Measurements from ENCODE around the gene SYPL1. TPM values are rescaled to one million over a fixed set of nuclear protein-coding genes. Genes with fewer than 3 reads are reported as not detected.

The SYPL1 gene
- total RNA-seq, 1 donor, result 36.9 TPM

DNA sequence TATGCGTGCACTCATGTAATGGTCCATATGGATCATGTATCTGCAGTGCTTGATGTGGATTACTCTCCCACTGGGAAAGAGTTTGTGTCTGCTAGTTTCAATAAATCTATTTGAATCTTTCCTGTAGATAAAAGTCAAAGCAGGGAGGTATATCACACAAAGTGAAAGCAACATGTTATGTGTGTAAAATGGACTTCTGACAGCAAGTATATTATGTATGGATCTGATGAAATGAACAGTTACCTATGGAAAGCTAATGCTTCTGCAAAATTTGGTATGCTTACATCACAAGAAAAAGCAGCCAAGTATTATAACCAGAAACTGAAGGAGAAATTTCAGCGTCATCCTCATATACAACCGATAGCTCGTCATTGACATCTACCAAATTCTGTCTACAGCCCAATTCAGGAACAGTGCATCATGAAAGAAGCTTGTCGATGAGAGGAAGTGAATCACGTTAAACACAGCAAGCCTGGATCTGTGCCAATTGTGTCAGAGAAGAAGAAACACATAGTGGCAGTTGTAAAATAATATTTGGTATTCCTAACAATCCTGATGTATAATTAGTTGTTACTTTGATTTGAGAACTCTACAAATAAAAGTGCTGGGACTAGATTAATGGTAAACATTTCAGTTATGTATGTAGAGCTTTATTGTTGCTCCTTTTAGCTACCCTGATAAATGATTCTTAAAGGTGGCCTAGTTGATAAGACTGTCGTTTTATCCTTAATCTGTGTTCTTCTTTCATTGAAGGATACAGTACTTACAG lies 14.2 kb upstream of the SYPL1 start:
- H3K4me2 ChIP-seq (ENCODE audit: insufficient read depth, low read length), result peak overlapping the region; percentile 8
- DNase-seq (ENCODE audit: insufficient read length, low spot score, missing footprints), result no peak
- H3K27me3 ChIP-seq (ENCODE audit: insufficient read depth, low read length), result no peaks in the 10 kb centered on the region
- no peak overlapping the region for H3K4me3 ChIP-seq (ENCODE audit: insufficient read depth, low read length)
- H2AFZ ChIP-seq (ENCODE audit: low read length), result no peak overlapping the region
- no peak overlapping the region for H3K27ac ChIP-seq (ENCODE audit: low read depth, low read length)
- H3K79me2 ChIP-seq (ENCODE audit: insufficient read depth, low read length), result no peaks in the 10 kb centered on the region
- H3K36me3 ChIP-seq (ENCODE audit: insufficient read depth, low read length), result no peaks in the 10 kb centered on the region
- no peaks in the 10 kb centered on the region for H4K20me1 ChIP-seq (ENCODE audit: insufficient read depth, low read length)
- peaks cover 8% of the 10 kb centered on the region for H3K4me1 ChIP-seq (ENCODE audit: insufficient read depth, low read length)
- H3K9me3 ChIP-seq (ENCODE audit: low read depth, low read length), result no peaks in the 10 kb centered on the region
- TF ChIP-seq, protein P1, sequence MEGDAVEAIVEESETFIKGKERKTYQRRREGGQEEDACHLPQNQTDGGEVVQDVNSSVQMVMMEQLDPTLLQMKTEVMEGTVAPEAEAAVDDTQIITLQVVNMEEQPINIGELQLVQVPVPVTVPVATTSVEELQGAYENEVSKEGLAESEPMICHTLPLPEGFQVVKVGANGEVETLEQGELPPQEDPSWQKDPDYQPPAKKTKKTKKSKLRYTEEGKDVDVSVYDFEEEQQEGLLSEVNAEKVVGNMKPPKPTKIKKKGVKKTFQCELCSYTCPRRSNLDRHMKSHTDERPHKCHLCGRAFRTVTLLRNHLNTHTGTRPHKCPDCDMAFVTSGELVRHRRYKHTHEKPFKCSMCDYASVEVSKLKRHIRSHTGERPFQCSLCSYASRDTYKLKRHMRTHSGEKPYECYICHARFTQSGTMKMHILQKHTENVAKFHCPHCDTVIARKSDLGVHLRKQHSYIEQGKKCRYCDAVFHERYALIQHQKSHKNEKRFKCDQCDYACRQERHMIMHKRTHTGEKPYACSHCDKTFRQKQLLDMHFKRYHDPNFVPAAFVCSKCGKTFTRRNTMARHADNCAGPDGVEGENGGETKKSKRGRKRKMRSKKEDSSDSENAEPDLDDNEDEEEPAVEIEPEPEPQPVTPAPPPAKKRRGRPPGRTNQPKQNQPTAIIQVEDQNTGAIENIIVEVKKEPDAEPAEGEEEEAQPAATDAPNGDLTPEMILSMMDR (IDR thresholded peaks at IDR 0.05; ENCODE audit: extremely low read depth, low read depth, low read length), result no peak

DNA sequence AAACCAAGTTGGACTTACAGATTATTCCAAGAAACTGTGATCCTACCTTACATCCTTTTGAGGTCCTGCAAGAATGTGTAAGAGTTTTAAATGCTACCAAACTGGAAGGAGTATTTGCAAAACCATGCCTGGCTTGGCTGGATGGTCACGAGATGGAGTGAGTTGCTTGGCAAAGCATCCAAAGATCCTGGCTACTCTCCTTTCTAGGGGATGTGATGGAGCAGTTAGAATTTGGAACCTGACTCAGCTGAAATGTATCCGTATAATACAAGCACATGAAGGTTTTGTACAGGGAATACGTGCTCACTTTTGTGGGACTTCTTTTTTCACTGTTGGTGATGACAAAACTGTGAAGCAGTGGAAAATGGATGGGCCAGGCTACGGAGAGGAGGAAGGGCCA lies 13.3 kb upstream of the SYPL1 start:
- H2AFZ ChIP-seq (ENCODE audit: low read length), result no peak overlapping the region
- no peak overlapping the region for H3K27ac ChIP-seq (ENCODE audit: low read depth, low read length)
- DNase-seq (ENCODE audit: insufficient read length, low spot score, missing footprints), result no peak
- H3K4me2 ChIP-seq (ENCODE audit: insufficient read depth, low read length), result peak overlapping the region; percentile 8
- H3K4me3 ChIP-seq (ENCODE audit: insufficient read depth, low read length), result no peak overlapping the region
- TF ChIP-seq, protein P1 (IDR thresholded peaks at IDR 0.05; ENCODE audit: extremely low read depth, low read depth, low read length), result no peak
- H3K4me1 ChIP-seq (ENCODE audit: insufficient read depth, low read length), result peaks cover 8% of the 10 kb centered on the region
- H3K79me2 ChIP-seq (ENCODE audit: insufficient read depth, low read length), result no peaks in the 10 kb centered on the region
- H3K27me3 ChIP-seq (ENCODE audit: insufficient read depth, low read length), result no peaks in the 10 kb centered on the region
- H4K20me1 ChIP-seq (ENCODE audit: insufficient read depth, low read length), result no peaks in the 10 kb centered on the region
- no peaks in the 10 kb centered on the region for H3K36me3 ChIP-seq (ENCODE audit: insufficient read depth, low read length)
- H3K9me3 ChIP-seq (ENCODE audit: low read depth, low read length), result no peaks in the 10 kb centered on the region

DNA sequence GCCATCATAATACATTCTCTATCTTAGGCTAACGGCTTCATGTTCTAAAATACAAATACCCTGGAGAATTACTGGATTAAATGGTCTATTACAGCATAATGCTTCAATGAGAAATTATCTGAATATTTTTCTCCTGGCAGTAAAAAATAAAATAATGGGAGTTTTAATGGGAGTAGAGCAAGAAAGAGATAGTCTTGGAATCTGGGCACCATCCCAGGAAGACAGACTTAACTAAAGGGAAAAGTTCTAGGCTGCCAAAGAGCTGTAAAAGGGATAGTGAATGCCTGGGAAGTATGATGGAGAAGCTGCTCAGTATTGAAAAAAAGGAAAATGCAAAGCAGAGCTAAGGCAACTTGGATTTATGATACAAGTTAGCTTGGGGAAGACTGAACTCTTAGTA lies 12.1 kb upstream of the SYPL1 start:
- H3K27me3 ChIP-seq (ENCODE audit: insufficient read depth, low read length), result no peaks in the 10 kb centered on the region
- no peaks in the 10 kb centered on the region for H4K20me1 ChIP-seq (ENCODE audit: insufficient read depth, low read length)
- H3K4me1 ChIP-seq (ENCODE audit: insufficient read depth, low read length), result peaks cover 8% of the 10 kb centered on the region
- no peaks in the 10 kb centered on the region for H3K36me3 ChIP-seq (ENCODE audit: insufficient read depth, low read length)
- no peaks in the 10 kb centered on the region for H3K79me2 ChIP-seq (ENCODE audit: insufficient read depth, low read length)
- DNase-seq (ENCODE audit: insufficient read length, low spot score, missing footprints), result no peak
- no peak overlapping the region for H3K4me2 ChIP-seq (ENCODE audit: insufficient read depth, low read length)
- TF ChIP-seq, protein P1 (IDR thresholded peaks at IDR 0.05; ENCODE audit: extremely low read depth, low read depth, low read length), result no peak
- no peak overlapping the region for H3K4me3 ChIP-seq (ENCODE audit: insufficient read depth, low read length)
- no peaks in the 10 kb centered on the region for H3K9me3 ChIP-seq (ENCODE audit: low read depth, low read length)
- H3K27ac ChIP-seq (ENCODE audit: low read depth, low read length), result no peak overlapping the region
- no peak overlapping the region for H2AFZ ChIP-seq (ENCODE audit: low read length)

DNA sequence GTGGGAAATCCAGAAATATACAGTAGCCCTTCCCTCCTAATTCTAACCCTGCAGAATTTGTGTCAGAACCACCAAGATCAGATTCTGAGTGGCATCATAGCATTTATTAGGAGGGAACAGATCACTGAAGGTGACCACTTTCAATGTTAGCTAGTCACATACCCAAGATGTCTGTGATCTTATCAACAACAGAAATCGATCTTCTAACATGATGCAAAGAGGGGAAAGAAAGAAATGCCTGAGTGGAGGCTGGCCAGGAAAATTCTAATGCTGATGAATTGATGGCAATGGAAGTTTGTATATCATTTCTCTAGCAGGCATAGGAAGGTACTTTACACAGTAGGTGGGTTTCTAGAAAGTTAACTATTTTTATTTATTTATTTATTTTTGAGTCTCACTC lies 10.6 kb upstream of the SYPL1 start:
- DNase-seq (ENCODE audit: insufficient read length, low spot score, missing footprints), result no peak
- no peak overlapping the region for H3K4me3 ChIP-seq (ENCODE audit: insufficient read depth, low read length)
- H3K79me2 ChIP-seq (ENCODE audit: insufficient read depth, low read length), result no peaks in the 10 kb centered on the region
- H3K4me1 ChIP-seq (ENCODE audit: insufficient read depth, low read length), result peaks cover 8% of the 10 kb centered on the region
- no peak overlapping the region for H3K4me2 ChIP-seq (ENCODE audit: insufficient read depth, low read length)
- TF ChIP-seq, protein P1 (IDR thresholded peaks at IDR 0.05; ENCODE audit: extremely low read depth, low read depth, low read length), result no peak
- no peaks in the 10 kb centered on the region for H3K27me3 ChIP-seq (ENCODE audit: insufficient read depth, low read length)
- no peaks in the 10 kb centered on the region for H3K36me3 ChIP-seq (ENCODE audit: insufficient read depth, low read length)
- no peak overlapping the region for H3K27ac ChIP-seq (ENCODE audit: low read depth, low read length)
- H2AFZ ChIP-seq (ENCODE audit: low read length), result no peak overlapping the region
- no peaks in the 10 kb centered on the region for H3K9me3 ChIP-seq (ENCODE audit: low read depth, low read length)
- H4K20me1 ChIP-seq (ENCODE audit: insufficient read depth, low read length), result no peaks in the 10 kb centered on the region
